Hepatocyte (in vitro differentiated cells): ENCODE data around the gene DHRS9. TPM values are rescaled to one million over a fixed set of nuclear protein-coding genes. Genes with fewer than 3 reads are reported as not detected.

ENCODE experiments used
- DNase-seq: peaks from one replicate; pipeline ENCODE4 v3.0.0-alpha.2; 2016; ENCODE audit warnings: low spot score
- H2AFZ ChIP-seq: fragments of 200-600 bp; sonication (generic); 2 replicates; pipeline ENCODE4 v1.6.0; 2016; ENCODE audit warnings: antibody characterized with exemption, mild to moderate bottlenecking
- H3K27ac ChIP-seq: fragments of 200-600 bp; sonication (generic); 2 replicates; pipeline ENCODE4 v1.5.1; 2016; ENCODE audit warnings: mild to moderate bottlenecking
- H3K27me3 ChIP-seq: fragments of 200-600 bp; sonication (generic); 2 replicates; pipeline ENCODE4 v1.6.1; 2016
- H3K36me3 ChIP-seq: fragments of 200-600 bp; sonication (generic); replicated peaks from 2 replicates; pipeline ENCODE4 v1.5.1; 2016; ENCODE audit warnings: low read depth; ENCODE audit not compliant: insufficient read depth
- H3K4me1 ChIP-seq: fragments of 200-600 bp; sonication (generic); 2 replicates; pipeline ENCODE4 v1.5.1; 2016; ENCODE audit warnings: mild to moderate bottlenecking, moderate library complexity; ENCODE audit not compliant: insufficient read depth
- H3K4me2 ChIP-seq: fragments of 200-600 bp; sonication (generic); 2 replicates; pipeline ENCODE4 v1.6.0; 2016
- H3K4me3 ChIP-seq: fragments of 200-600 bp; sonication (generic); 2 replicates; pipeline ENCODE4 v1.5.1; 2016; ENCODE audit warnings: mild to moderate bottlenecking
- H3K79me2 ChIP-seq: fragments of 200-600 bp; sonication (generic); 2 replicates; pipeline ENCODE4 v1.6.0; 2017; ENCODE audit warnings: mild to moderate bottlenecking
- H3K9me2 ChIP-seq: fragments of 200-600 bp; sonication (generic); replicated peaks from 2 replicates; pipeline ENCODE4 v1.6.0; 2017; ENCODE audit warnings: mild to moderate bottlenecking; ENCODE audit not compliant: insufficient read depth
- H3K9me3 ChIP-seq: fragments of 200-600 bp; sonication (generic); 2 replicates; pipeline ENCODE4 v1.5.1; 2016; ENCODE audit warnings: low read depth, mild to moderate bottlenecking
- H4K20me1 ChIP-seq: fragments of 200-600 bp; sonication (generic); 2 replicates; pipeline ENCODE4 v1.6.0; 2016; ENCODE audit warnings: mild to moderate bottlenecking; ENCODE audit not compliant: insufficient read depth, poor library complexity, severe bottlenecking
- EZH2 ChIP-seq: fragments of 200-600 bp; sonication (generic); IDR thresholded peaks from 2 replicates; pipeline ENCODE4 v1.6.1; 2016; ENCODE audit warnings: antibody characterized with exemption, mild to moderate bottlenecking, borderline replicate concordance
- EZH2phosphoT487 ChIP-seq: fragments of 200-600 bp; sonication (generic); IDR thresholded peaks from one replicate; pipeline ENCODE4 v1.6.1; 2018; ENCODE audit warnings: antibody characterized with exemption, mild to moderate bottlenecking, low read depth, moderate library complexity; ENCODE audit not compliant: unreplicated experiment, severe bottlenecking
- WGBS: methylation state at CpG from one replicate; pipeline ENCODE4 v1.1.6; 2016; ENCODE audit warnings: low lambda C conversion rate; ENCODE audit errors: missing lambda C conversion rate; 5-methylcytosine and 5-hydroxymethylcytosine counted together
- polyA plus RNA-seq: library from polyadenylated mRNA; unstranded; fragments of >200 nt; fragmentation: Nextera tagmentation; extraction: Ambion mirVana; gene quantifications from 2 replicates; pipeline ENCODE4 v1.2.1, GENCODE V29; 2016
- total RNA-seq: library from RNA; depleted of rRNA; stranded (reverse); fragments of >200 nt; gene quantifications from 2 replicates; pipeline ENCODE4 v1.2.3, GENCODE V29; 2014
- TF ChIP-seq, protein P1 (sequence below): fragments of 200-600 bp; sonication (generic); IDR thresholded peaks from 2 replicates; pipeline ENCODE4 v1.5.1; 2016; ENCODE audit warnings: antibody characterized with exemption, mild to moderate bottlenecking; ENCODE audit not compliant: poor library complexity

The DHRS9 gene
- total and polyA plus RNA-seq, 2 experiments from 2014 or later, result 1.1 to 2.2 TPM

DNA sequence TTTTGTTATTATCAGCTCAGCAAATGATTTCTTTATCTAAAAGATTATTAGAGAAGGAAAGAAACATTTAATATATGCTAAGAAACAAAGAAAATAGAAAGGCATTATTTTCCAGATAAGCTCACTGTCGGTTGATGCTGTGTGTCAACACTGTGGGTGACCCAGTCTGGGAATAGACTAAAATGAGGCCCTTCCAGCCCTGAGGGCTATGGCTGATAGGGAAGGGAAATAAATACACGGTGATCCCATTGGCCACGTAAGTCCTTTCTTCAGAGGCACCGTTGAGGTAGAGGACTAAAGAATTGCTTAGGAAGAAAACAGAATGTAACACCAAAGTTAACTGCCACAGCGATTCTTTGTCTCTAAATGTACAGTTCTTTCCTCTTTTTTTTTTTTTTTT, 40.0 kb upstream of the DHRS9 start:
- Histone ChIP-seq H3K4me2 (no peak overlapping the region), H3K9me3 (no peaks in the 10 kb centered on the region), H3K36me3 (no peaks in the 10 kb centered on the region), H3K4me3 (no peak overlapping the region), H4K20me1 (no peaks in the 10 kb centered on the region), H3K9me2 (no peaks in the 10 kb centered on the region), H3K4me1 (no peaks in the 10 kb centered on the region), H3K79me2 (no peaks in the 10 kb centered on the region), H3K27me3 (no peaks in the 10 kb centered on the region), H2AFZ (no peak overlapping the region), H3K27ac (no peak overlapping the region)
- no peak for DNase-seq
- WGBS, result 54% methylated on average over 5 of the region's 5 CpGs
- TF ChIP-seq EZH2 (no peak), EZH2phosphoT487 (no peak)
- TF ChIP-seq, protein P1, sequence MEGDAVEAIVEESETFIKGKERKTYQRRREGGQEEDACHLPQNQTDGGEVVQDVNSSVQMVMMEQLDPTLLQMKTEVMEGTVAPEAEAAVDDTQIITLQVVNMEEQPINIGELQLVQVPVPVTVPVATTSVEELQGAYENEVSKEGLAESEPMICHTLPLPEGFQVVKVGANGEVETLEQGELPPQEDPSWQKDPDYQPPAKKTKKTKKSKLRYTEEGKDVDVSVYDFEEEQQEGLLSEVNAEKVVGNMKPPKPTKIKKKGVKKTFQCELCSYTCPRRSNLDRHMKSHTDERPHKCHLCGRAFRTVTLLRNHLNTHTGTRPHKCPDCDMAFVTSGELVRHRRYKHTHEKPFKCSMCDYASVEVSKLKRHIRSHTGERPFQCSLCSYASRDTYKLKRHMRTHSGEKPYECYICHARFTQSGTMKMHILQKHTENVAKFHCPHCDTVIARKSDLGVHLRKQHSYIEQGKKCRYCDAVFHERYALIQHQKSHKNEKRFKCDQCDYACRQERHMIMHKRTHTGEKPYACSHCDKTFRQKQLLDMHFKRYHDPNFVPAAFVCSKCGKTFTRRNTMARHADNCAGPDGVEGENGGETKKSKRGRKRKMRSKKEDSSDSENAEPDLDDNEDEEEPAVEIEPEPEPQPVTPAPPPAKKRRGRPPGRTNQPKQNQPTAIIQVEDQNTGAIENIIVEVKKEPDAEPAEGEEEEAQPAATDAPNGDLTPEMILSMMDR, result no peak

- DNase-seq, result no peak
- Histone ChIP-seq H3K27ac (peak within 1 kb of the TSS; percentile 21), H3K27me3 (no peaks in the 10 kb centered on the region), H3K79me2 (no peaks in the 10 kb centered on the region), H3K4me3 (no peak within 1 kb of the TSS), H3K9me3 (no peaks in the 10 kb centered on the region), H3K36me3 (no peaks in the 10 kb centered on the region), H3K4me1 (no peaks in the 10 kb centered on the region), H4K20me1 (no peaks in the 10 kb centered on the region), H3K9me2 (no peaks in the 10 kb centered on the region), H3K4me2 (no peak within 1 kb of the TSS), H2AFZ (no peak within 1 kb of the TSS)
- WGBS, result 61% methylated on average over 3 of the region's 3 CpGs
- TF ChIP-seq EZH2phosphoT487, result no peak
- TF ChIP-seq EZH2, result no peak
- TF ChIP-seq, protein P1, result no peak
Observed at GRCh38 chr2:169031202-169031601, 38.2 kb upstream of the DHRS9 start, which contains the start of gene ABCB11. Gene ABCB11, minus strand, starts transcription at chr2:169031324. Its CDS starts 13,199 bp downstream, at chr2:169018125.

GRCh38 chr2:169034256-169034655, 35.1 kb upstream of the DHRS9 start:
- TF ChIP-seq, protein P1, result no peak
- TF ChIP-seq EZH2 (no peak), EZH2phosphoT487 (no peak)
- H2AFZ ChIP-seq, result no peak overlapping the region

More at GRCh38 chr2:169034256-169034655, 35.1 kb upstream of the DHRS9 start:
- Histone ChIP-seq H3K36me3 (no peaks in the 10 kb centered on the region), H3K79me2 (no peaks in the 10 kb centered on the region), H3K4me3 (no peak overlapping the region), H3K4me1 (no peaks in the 10 kb centered on the region), H3K27ac (peak overlapping the region; percentile 48), H3K27me3 (no peaks in the 10 kb centered on the region), H3K4me2 (no peak overlapping the region), H3K9me2 (no peaks in the 10 kb centered on the region), H4K20me1 (no peaks in the 10 kb centered on the region), H3K9me3 (no peaks in the 10 kb centered on the region)
- 17% methylated on average over 1 of the region's 1 CpG for WGBS
- DNase-seq, result peak; percentile 37
